Liver (tissue), 9 donors: ENCODE measurements around the gene LRPAP1. TPM values are rescaled to one million over a fixed set of nuclear protein-coding genes. Genes with fewer than 3 reads are reported as not detected.

Source experiments
- DNase-seq: peaks from one replicate; pipeline ENCODE4 v3.0.0-alpha.2; 2017; ENCODE audit warnings: low spot score
- H3K27ac ChIP-seq, 2 donors: one replicate each; pipeline ENCODE4 v1.7.0; 2013; ENCODE audit warnings: inconsistent platforms in 2 of 2, low read length in 2 of 2, control low read depth in 1 of 2, low read depth in 1 of 2, mild to moderate bottlenecking in 1 of 2
- H3K27me3 ChIP-seq, 4 donors: one replicate each; pipeline versions ENCODE4 v1.6.1 to v1.7.0; 2013; ENCODE audit warnings: low read length in 3 of 4, inconsistent platforms in 1 of 4, mild to moderate bottlenecking in 1 of 4, moderate library complexity in 1 of 4; ENCODE audit not compliant: control insufficient read depth in 4 of 4, insufficient read depth in 4 of 4
- H3K36me3 ChIP-seq, 4 donors: one replicate each; pipeline versions ENCODE4 v1.6.1 to v1.7.0; 2013; ENCODE audit warnings: low read length in 3 of 4, mild to moderate bottlenecking in 3 of 4, low read depth in 1 of 4, moderate library complexity in 1 of 4; ENCODE audit not compliant: control insufficient read depth in 4 of 4, insufficient read depth in 3 of 4
- H3K4me1 ChIP-seq, 4 donors: one replicate each; pipeline versions ENCODE4 v1.6.1 to v1.7.0; 2013; ENCODE audit warnings: low read length in 3 of 4, mild to moderate bottlenecking in 3 of 4, moderate library complexity in 1 of 4; ENCODE audit not compliant: control insufficient read depth in 4 of 4, insufficient read depth in 4 of 4
- H3K4me3 ChIP-seq, 3 donors: one replicate each; pipeline versions ENCODE4 v1.6.1 to v1.7.0; 2013; ENCODE audit warnings: low read length in 3 of 3, control low read depth in 1 of 3, low read depth in 1 of 3, mild to moderate bottlenecking in 1 of 3
- H3K9ac ChIP-seq, 2 donors: one replicate each; pipeline ENCODE4 v1.7.0; 2013; ENCODE audit warnings: low read length in 2 of 2, mild to moderate bottlenecking in 2 of 2, moderate library complexity in 2 of 2, control low read depth in 1 of 2, low read depth in 1 of 2
- H3K9me3 ChIP-seq, 4 donors: one replicate each; pipeline versions ENCODE4 v1.6.1 to v1.7.0; 2013; ENCODE audit warnings: low read length in 3 of 4; ENCODE audit not compliant: control insufficient read depth in 4 of 4
- EGR1 ChIP-seq, 2 donors: IDR thresholded peaks; 2 replicates each; pipeline ENCODE4 v1.6.1; 2016 to 2018; ENCODE audit warnings: antibody characterized with exemption in 2 of 2, low read depth in 2 of 2
- FOXA1 ChIP-seq: IDR thresholded peaks from 2 replicates; pipeline ENCODE4 v1.6.1; 2016; ENCODE audit warnings: antibody characterized with exemption
- FOXA2 ChIP-seq: IDR thresholded peaks from 2 replicates; pipeline ENCODE4 v1.6.1; 2016; ENCODE audit warnings: antibody characterized with exemption
- GABPA ChIP-seq, 2 donors: IDR thresholded peaks in 1 of 2; conservative IDR thresholded peaks in 1 of 2; 2 replicates each; pipeline ENCODE4 v1.6.1; 2016; ENCODE audit warnings: antibody characterized with exemption in 2 of 2, mild to moderate bottlenecking in 1 of 2, moderate library complexity in 1 of 2
- HNF4A ChIP-seq, 2 donors: conservative IDR thresholded peaks; 2 replicates each; pipeline ENCODE4 v1.6.1; 2016; ENCODE audit warnings: antibody characterized with exemption in 2 of 2, mild to moderate bottlenecking in 2 of 2
- HNF4G ChIP-seq: IDR thresholded peaks from 2 replicates; pipeline ENCODE4 v1.6.1; 2016; ENCODE audit warnings: antibody characterized with exemption
- JUND ChIP-seq, 2 donors: IDR thresholded peaks; 2 replicates each; pipeline ENCODE4 v1.6.1; 2016; ENCODE audit warnings: antibody characterized with exemption in 2 of 2
- NR2F2 ChIP-seq: IDR thresholded peaks from 2 replicates; pipeline ENCODE4 v1.6.1; 2016; ENCODE audit warnings: antibody characterized with exemption
- RAD21 ChIP-seq, 2 donors: IDR thresholded peaks; 2 replicates each; pipeline ENCODE4 v1.6.1; 2016; ENCODE audit warnings: antibody characterized with exemption in 2 of 2, mild to moderate bottlenecking in 2 of 2
- RXRA ChIP-seq, 2 donors: IDR thresholded peaks; 2 replicates each; pipeline ENCODE4 v1.6.1; 2017 to 2018; ENCODE audit warnings: antibody characterized with exemption in 2 of 2, mild to moderate bottlenecking in 1 of 2
- SP1 ChIP-seq: IDR thresholded peaks from 2 replicates; pipeline ENCODE4 v1.6.1; 2018; ENCODE audit warnings: antibody characterized with exemption, mild to moderate bottlenecking
- TAF1 ChIP-seq: conservative IDR thresholded peaks from 2 replicates; pipeline ENCODE4 v1.6.1; 2016; ENCODE audit warnings: antibody characterized with exemption, mild to moderate bottlenecking
- YY1 ChIP-seq: IDR thresholded peaks from 2 replicates; pipeline ENCODE4 v1.6.1; 2016; ENCODE audit warnings: antibody characterized with exemption, mild to moderate bottlenecking
- WGBS: extraction: QIAGEN DNeasy Blood & Tissue Kit; methylation state at CpG from one replicate; pipeline ENCODE4 v1.1.7; 2013; 5-methylcytosine and 5-hydroxymethylcytosine counted together
- polyA plus RNA-seq, 2 donors: library from polyadenylated mRNA; stranded (reverse) in 1 of 2; unstranded in 1 of 2; fragments of 200-250 nt in 1 of 2; fragments of >200 nt in 1 of 2; fragmentation: Nextera tagmentation in 1 of 2; extraction: Ambion mirVana in 1 of 2; gene quantifications; one replicate each; pipeline versions ENCODE4 v1.2.1 to v1.2.3, GENCODE V29; 2013 to 2015
- total RNA-seq, 2 donors: library from RNA; depleted of rRNA; stranded (reverse); fragments of >200 nt; gene quantifications; one replicate each; pipeline ENCODE4 v1.2.3, GENCODE V29; 2014
- TF ChIP-seq, protein P1 (sequence below): IDR thresholded peaks from 2 replicates; pipeline ENCODE4 v1.6.1; 2016; ENCODE audit warnings: antibody characterized with exemption
- TF ChIP-seq, protein P2 (sequence below): IDR thresholded peaks from 2 replicates; pipeline ENCODE4 v1.6.1; 2016; ENCODE audit warnings: antibody characterized with exemption
- TF ChIP-seq, protein P3 (sequence below): fragments of 150-350 bp; IDR thresholded peaks from 2 replicates; pipeline ENCODE4 v1.5.1; 2017; ENCODE audit warnings: improper control_type of control experiment, low read depth, low read length; ENCODE audit not compliant: missing input control
- TF ChIP-seq, protein P4 (sequence below): IDR thresholded peaks from 2 replicates; pipeline ENCODE4 v1.6.1; 2016; ENCODE audit warnings: antibody characterized with exemption, mild to moderate bottlenecking
- donor health status: healthy.
- donor health status: healthy.
- donor health status: healthy.
- donor health status: healthy.
- donor health status: healthy.

The LRPAP1 gene
- total and polyA plus RNA-seq, 4 donors, result 46.1 to 134 (median 108) TPM

DNA sequence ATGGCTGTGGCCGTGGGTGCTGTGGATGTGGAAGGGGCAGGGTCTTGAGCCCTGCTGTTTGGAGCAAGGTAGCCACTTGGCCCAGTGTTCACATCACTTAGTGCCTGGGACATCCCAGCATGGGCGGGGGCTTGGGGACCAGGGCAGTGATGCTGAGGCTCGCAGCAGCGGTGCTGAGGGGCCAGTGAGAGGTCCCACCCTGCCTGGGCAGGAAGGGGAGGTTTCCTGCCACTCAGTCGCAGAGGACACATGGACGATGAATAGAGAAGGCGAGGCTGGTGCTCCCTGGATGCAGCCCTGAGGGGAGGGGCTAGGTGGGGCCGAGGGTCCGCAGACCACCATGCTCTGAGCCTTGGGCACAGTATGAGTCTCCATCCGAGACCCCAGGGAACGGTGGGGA, 43.4 kb downstream of the LRPAP1 start:
- Histone ChIP-seq H3K27me3 (no peaks in the 10 kb centered on the region), H3K4me1 (no peaks in the 10 kb centered on the region), H3K36me3 (no peaks in the 10 kb centered on the region), H3K27ac (no peak overlapping the region), H3K9me3 (no peaks in the 10 kb centered on the region), H3K9ac (no peak overlapping the region), H3K4me3 (no peak overlapping the region)
- WGBS, result 64% methylated on average over 11 of the region's 11 CpGs
- TF ChIP-seq FOXA1 (no peak), HNF4G (no peak), RAD21 (IDR thresholded peaks at IDR 0.05) (no peak), TAF1 (no peak), SP1 (no peak), RXRA (IDR thresholded peaks at IDR 0.05) (no peak), GABPA (IDR thresholded peaks at IDR 0.05 in 1 of 2, conservative IDR thresholded peaks at IDR 0.05 in 1 of 2) (no peak), YY1 (no peak), NR2F2 (no peak), EGR1 (IDR thresholded peaks at IDR 0.05; ENCODE audit: low read depth in 2 of 2) (no peak), JUND (IDR thresholded peaks at IDR 0.05) (no peak)
- TF ChIP-seq, protein P1, sequence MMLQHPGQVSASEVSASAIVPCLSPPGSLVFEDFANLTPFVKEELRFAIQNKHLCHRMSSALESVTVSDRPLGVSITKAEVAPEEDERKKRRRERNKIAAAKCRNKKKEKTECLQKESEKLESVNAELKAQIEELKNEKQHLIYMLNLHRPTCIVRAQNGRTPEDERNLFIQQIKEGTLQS, result no peak
- TF ChIP-seq, protein P2, sequence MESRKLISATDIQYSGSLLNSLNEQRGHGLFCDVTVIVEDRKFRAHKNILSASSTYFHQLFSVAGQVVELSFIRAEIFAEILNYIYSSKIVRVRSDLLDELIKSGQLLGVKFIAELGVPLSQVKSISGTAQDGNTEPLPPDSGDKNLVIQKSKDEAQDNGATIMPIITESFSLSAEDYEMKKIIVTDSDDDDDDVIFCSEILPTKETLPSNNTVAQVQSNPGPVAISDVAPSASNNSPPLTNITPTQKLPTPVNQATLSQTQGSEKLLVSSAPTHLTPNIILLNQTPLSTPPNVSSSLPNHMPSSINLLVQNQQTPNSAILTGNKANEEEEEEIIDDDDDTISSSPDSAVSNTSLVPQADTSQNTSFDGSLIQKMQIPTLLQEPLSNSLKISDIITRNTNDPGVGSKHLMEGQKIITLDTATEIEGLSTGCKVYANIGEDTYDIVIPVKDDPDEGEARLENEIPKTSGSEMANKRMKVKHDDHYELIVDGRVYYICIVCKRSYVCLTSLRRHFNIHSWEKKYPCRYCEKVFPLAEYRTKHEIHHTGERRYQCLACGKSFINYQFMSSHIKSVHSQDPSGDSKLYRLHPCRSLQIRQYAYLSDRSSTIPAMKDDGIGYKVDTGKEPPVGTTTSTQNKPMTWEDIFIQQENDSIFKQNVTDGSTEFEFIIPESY, result no peak
- TF ChIP-seq, protein P3, sequence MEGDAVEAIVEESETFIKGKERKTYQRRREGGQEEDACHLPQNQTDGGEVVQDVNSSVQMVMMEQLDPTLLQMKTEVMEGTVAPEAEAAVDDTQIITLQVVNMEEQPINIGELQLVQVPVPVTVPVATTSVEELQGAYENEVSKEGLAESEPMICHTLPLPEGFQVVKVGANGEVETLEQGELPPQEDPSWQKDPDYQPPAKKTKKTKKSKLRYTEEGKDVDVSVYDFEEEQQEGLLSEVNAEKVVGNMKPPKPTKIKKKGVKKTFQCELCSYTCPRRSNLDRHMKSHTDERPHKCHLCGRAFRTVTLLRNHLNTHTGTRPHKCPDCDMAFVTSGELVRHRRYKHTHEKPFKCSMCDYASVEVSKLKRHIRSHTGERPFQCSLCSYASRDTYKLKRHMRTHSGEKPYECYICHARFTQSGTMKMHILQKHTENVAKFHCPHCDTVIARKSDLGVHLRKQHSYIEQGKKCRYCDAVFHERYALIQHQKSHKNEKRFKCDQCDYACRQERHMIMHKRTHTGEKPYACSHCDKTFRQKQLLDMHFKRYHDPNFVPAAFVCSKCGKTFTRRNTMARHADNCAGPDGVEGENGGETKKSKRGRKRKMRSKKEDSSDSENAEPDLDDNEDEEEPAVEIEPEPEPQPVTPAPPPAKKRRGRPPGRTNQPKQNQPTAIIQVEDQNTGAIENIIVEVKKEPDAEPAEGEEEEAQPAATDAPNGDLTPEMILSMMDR, result no peak
- TF ChIP-seq, protein P4, sequence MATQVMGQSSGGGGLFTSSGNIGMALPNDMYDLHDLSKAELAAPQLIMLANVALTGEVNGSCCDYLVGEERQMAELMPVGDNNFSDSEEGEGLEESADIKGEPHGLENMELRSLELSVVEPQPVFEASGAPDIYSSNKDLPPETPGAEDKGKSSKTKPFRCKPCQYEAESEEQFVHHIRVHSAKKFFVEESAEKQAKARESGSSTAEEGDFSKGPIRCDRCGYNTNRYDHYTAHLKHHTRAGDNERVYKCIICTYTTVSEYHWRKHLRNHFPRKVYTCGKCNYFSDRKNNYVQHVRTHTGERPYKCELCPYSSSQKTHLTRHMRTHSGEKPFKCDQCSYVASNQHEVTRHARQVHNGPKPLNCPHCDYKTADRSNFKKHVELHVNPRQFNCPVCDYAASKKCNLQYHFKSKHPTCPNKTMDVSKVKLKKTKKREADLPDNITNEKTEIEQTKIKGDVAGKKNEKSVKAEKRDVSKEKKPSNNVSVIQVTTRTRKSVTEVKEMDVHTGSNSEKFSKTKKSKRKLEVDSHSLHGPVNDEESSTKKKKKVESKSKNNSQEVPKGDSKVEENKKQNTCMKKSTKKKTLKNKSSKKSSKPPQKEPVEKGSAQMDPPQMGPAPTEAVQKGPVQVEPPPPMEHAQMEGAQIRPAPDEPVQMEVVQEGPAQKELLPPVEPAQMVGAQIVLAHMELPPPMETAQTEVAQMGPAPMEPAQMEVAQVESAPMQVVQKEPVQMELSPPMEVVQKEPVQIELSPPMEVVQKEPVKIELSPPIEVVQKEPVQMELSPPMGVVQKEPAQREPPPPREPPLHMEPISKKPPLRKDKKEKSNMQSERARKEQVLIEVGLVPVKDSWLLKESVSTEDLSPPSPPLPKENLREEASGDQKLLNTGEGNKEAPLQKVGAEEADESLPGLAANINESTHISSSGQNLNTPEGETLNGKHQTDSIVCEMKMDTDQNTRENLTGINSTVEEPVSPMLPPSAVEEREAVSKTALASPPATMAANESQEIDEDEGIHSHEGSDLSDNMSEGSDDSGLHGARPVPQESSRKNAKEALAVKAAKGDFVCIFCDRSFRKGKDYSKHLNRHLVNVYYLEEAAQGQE, result no peak
- no peak for DNase-seq

DNA sequence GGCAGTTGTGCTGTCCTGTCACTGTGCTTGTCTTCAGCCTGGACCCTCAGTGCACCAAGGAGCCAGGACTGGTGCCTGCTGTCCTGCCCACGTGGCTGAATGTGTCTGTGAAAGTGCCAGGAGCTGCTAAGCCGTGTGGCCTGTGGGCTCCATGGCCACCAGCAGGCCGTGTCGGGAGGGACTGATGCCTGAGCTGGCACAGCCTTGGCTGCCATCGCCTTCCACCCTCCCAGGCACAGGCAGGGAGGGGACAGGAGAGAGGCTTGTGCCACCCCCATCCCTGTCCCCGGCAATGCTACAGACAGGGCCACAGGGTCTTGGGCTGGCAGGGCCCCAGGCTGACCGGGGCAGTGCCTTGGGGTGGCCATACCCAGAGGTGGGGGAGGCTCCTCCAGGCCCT, 44.4 kb downstream of the LRPAP1 start:
- Histone ChIP-seq H3K36me3 (no peaks in the 10 kb centered on the region), H3K9me3 (no peaks in the 10 kb centered on the region), H3K4me3 (no peak overlapping the region), H3K4me1 (no peaks in the 10 kb centered on the region), H3K27me3 (no peaks in the 10 kb centered on the region), H3K9ac (no peak overlapping the region), H3K27ac (no peak overlapping the region)
- WGBS, result 75% methylated on average over 7 of the region's 7 CpGs
- no peak for DNase-seq
- no peak for TF ChIP-seq HNF4G
- TF ChIP-seq YY1, result no peak
- no peak for TF ChIP-seq FOXA2
- no peak for TF ChIP-seq GABPA (IDR thresholded peaks at IDR 0.05 in 1 of 2, conservative IDR thresholded peaks at IDR 0.05 in 1 of 2)
- no peak for TF ChIP-seq HNF4A (conservative IDR thresholded peaks at IDR 0.05)
- no peak for TF ChIP-seq RAD21 (IDR thresholded peaks at IDR 0.05)
- no peak for TF ChIP-seq FOXA1
- TF ChIP-seq, protein P2, result no peak
- TF ChIP-seq, protein P1, result no peak
- no peak for TF ChIP-seq EGR1 (IDR thresholded peaks at IDR 0.05; ENCODE audit: low read depth in 2 of 2)
- no peak for TF ChIP-seq NR2F2
- TF ChIP-seq, protein P3, result no peak
- no peak for TF ChIP-seq SP1
